Stimulated activated CD4-positive, alpha-beta T cell treated with anti-CD3 and anti-CD28 coated beads, Interleukin-2, amount 100 ng/mL, for 48 hours (primary cell): Measurements from ENCODE around the gene NHP2.
"Not testable (repeated sequence)": the region's sequence is repeated elsewhere in the genome, so short reads cannot be mapped to it uniquely, and the experiment has no call there.

Experiments used
- DNase-seq, 2 donors: peaks; one replicate each; pipeline ENCODE4 v3.0.0-alpha.2; 2020

The NHP2 gene

DNA sequence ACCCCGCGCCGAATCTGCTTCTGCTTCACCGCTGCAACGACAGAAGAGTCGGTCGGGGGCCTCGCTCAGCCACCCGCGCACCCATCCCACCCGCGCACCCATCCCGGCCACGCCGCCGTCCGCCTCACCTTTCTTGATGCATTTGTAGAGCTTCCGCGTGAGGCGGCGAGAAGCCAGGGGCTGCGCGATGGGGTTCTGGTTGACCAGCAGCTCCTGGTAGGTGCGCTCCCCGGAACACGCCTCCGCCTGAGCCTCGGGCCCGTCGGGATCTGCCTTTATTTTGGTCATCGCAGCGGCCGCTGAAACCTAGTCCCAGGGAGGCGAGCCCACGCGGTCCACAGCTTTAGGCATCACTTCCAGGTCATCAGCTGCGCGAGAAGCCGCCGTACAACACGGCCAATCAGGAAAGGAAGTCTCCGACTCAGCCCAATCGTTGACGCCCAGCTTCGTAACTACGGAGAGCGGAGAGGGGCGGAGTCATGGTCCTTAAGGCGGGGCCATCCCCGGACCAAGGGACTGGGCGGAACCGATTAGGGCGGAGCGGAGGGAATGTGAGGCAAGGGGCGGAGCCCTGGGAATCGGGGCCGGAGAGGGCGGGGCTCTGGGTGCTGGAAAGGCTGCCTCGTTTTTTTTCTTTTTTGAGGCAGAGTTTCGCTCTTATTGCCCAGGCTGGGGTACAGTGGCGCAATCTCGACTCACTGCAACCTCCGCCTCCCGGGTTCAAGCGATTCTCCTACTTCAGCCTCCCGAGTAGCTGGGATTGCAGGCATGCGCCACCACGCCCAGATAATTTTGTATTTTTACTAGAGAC lies at the start of gene NHP2:
Gene NHP2 (minus strand): TSS at position 356 of the 811 bp plus-strand sequence. CDS start 68 bp downstream, at position 288.
- DNase-seq: peak; percentile 98 to 99

DNA sequence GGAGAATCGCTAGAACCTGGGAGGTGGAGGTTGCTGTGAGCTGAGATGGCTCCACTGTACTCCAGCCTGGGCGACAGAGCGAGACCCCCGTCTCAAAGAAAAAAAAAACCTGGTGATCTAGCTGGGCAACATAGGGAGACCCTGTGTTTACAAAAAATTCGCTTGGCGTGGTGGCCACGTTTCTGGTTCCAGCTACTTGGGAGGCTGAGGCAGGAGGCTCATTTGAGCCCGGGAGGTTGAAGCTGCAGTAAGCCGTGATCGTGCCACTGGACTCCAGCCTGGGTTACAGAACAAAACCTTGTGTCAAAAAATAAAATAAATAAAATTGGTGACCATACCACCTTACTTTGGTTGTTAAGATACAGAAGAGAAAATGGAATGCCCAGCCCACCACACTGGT lies 48.9 kb upstream of the NHP2 start:
- no peak for DNase-seq

DNA sequence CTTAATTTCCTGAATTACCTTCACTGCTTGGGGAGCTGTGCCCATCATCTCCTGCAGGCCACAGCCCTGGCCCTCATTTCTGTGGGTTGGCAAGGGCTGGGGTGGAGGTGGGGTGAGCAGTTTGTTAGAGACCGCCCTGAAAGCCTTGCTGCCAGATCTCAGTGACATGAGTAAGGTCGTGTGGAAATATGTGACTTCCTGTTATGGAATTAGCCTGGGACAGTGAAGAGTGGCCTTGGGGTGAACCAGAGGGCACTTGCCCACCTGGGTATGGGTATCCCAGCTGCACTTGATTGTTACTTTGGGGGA lies 48.2 kb upstream of the NHP2 start:
- no peak for DNase-seq

DNA sequence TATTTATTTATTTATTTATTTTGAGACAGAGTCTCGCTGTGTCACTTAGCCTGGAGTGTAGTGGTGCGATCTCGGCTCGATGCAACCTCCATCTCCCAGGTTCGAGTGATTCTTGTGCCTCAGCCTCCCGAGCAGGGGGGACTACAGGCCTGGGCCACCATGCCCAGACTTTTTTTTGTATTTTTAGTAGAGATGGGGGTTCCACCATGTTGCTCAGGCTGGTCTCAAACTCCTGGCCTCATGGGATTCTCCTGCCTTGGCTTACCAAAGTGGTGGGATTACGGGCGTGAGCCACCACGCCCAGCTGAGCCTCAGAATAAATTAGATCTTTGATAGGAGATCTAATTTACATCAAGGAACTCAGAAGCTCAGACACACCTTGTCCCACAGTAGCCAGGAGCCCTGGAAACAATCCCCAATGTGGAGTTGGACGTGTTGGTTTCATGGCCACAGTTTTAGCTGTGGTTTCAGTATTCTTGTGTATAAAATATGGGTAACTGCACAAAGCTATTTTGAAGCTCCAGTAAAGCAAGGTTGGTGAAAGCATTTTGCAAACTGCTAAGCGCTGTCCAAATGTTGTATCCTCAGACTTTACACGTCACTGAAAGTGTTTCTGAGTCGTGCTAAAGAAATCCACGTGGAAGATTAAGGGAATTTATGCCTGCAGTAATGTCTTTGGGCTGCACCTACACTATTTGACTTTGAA lies 47.7 kb upstream of the NHP2 start:
- no peak for DNase-seq

DNA sequence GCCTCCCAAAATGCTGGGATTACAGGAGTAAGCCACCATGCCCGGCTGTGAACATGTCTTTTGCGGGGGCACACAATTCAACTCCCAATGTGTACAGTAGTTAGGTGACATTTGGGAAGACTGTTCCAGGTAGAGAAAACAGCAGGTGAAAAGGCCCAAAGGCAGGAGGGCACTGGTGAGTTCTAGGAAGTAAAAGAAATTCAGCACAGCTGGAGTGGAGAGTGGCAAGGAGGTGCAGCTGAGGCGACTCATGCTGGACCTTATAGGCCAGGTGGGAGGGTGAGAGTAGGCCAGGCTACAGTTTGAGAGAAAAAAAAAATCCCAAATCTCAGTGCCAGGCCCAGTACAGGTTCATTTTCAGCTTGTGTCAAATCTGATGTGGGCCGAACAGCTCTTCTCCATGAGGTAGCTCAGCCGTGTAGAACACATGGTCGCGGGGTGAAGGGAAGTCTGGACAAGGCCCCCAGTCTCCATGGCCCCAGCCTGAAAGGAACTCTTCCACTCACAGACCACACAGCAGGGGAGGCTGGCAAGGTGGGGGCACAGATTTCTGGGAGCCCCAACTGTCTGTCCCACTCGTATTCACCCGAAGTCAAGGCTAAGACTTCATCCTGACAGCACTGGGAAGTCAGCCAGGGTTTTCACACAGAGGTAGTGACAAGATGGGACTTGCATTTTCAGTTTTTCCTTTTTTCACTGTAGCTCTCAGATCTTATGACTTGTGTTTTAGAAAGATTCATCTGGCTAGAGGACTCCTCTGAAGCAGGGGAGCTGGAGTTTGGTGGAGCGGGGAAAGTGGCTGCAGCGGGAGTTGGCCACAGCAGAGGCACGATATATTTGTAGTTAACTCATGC lies 46.1 kb upstream of the NHP2 start:
- no peak for DNase-seq

DNA sequence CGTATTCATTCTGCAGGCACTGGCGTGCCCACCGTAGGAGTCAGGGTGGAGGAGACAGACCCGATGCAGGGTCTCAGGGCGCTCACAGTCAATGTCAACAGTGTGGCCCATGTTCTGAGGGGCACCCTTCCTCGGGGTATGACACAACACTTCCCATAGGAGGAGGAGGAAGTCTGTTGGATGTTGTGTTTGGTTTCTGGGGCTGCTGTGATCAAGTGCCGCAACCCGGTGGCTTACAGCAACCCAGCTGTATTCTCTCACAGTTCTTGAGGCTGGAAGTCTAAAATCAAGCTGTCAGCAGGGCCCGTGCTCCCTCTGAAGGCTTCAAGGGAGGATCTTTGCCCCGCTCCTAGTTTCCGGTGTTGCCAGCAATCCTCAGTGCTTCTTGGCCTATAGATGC lies 45.0 kb upstream of the NHP2 start:
- no peak for DNase-seq

DNA sequence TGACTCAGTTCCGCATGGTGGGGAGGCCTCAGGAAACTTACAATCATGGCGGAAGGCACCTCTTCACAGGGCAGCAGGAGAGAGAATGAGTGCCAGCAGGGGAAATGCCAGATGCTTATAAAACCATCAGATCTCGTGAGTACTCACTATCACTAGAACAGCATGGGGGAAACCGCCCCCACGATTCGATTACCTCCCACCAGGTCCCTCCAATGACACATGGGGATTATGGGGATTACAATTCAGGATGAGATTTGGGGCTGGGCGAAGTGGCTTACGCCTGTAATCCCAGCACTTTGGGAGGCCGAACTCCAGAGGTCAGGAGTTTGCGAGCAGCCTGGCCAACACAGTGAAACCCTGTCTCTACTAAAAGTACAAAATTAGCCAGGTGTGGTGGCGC lies 44.5 kb upstream of the NHP2 start:
- DNase-seq: not testable (repeated sequence)

DNA sequence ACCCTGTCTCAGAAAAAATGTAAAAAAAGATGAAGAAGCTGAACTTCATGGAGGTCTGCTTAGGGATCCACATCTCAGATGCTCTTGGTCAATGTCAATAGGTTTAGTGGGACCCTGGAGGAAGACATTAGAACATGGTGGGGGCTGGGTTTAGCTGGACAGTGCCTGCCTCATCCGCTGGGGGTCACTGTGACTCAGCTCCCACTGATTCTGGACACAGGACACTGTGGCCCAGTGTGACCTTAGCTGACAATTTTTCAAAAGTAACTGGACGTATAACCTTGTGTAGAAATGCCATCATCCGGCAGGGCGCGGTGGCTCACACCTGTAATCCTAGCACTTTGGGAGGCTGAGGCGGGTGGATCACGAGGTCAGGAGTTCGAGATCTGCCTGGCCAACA lies 43.3 kb upstream of the NHP2 start:
- no peak for DNase-seq

DNA sequence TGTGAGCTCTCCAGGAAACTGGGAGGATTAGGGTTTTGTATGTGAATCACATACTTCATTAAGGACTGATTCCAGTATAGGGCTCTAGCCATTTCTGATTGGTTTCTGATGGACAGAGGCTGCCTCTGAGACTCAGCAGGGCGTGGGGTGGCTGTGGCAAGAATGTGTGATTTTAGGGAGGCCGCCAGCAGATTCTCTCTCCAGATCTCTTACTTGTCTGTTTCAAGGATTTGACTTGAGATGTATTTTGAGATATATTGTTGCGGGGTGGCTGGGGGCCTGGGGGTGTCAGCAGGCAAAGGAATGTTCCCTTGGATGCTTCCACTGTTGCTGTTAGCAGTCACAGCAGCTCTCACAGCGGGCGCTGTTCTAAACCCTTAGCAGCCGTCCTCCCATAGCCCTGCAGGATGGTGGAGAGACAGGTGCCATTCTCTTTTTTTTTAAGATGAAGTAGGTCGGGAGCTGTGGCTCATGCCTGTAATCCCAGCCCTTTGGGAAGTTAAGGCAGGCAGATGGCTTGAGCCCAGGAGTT lies 42.7 kb upstream of the NHP2 start:
- no peak for DNase-seq

DNA sequence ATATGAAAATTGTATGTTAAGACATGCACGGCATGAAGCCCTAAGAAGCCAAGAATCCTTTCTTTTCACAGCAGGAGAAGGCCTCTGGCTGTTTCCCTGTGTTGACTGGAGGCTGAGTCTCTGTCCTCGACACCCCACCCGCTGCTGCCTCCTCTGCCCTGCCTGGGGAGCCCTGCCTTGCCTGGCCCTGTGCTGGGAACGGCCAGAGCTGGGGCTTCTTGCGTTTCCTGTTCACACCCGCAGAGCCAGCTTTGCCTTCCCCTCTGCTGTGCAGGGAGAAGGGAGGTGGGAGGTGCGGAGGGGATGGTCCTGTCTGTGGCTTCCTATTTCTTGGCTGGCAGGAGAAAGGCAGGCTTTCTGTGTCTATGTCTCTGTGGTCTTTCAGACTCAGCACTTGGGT lies 40.3 kb upstream of the NHP2 start:
- DNase-seq: no peak

DNA sequence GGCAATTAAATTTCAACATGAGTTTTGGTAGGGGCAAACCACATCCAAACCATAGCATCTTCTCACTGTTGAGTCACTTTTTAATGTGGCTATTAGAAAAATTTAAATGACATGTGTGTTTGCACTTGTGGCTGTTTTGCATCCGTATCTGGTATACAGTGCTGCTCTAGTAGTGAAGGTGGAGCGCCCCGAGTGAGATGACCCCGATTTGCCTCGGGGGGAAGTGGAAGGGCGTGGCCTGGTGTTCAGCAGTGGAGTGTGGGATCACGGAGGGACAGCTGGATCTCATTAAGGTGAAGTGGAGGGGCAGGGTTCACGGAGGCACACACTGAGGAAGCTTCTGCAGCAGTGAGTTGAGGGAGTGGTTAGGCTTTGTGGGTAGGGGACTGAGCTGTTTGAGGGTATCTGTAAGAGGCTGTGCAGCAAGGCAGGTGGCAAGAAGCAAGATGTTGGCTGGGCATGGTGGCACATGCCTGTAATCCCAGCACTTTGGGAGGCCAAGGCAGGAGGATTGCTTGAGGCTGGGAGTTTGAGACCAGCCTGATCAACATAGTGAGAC lies 39.6 kb upstream of the NHP2 start:
- no peak for DNase-seq

DNA sequence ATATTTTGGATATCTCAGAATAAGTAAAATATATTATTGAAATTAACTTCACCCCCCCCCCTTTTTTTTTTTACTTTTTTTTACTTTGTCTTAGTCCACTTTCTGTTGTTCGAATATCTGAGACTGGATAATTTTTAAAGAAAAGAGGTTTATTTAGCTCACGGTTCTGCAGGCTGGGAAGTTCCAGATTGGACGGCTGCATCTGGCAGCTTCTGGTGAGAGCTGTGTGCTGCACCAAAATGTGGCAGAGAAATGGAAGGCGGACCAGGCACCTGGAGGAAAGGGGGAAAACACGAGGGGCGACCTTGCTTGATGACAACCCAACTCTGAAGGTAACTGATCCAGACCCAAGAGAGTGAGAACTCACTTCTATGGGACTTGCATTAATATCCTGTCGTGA lies 39.1 kb upstream of the NHP2 start:
- no peak for DNase-seq

DNA sequence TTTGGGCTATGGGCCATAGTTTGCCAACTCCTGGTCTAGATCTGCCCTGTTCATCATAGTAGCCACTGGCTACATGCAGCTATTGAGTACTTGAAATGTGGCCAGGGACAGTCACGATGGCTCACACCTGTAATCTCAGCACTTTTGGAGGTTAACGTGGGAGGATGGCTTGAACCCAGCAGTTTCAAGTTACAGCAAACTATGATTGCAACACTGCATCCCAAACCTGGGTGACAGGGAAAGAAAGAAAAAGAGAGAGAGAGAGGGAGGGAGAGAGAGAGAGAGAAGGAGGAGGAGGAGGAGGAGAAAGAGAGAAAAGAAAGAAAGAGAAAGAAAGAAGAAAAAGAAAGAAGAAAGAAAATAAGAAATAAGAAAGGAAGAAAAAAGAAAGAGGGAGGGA lies 38.6 kb upstream of the NHP2 start:
- no peak for DNase-seq

DNA sequence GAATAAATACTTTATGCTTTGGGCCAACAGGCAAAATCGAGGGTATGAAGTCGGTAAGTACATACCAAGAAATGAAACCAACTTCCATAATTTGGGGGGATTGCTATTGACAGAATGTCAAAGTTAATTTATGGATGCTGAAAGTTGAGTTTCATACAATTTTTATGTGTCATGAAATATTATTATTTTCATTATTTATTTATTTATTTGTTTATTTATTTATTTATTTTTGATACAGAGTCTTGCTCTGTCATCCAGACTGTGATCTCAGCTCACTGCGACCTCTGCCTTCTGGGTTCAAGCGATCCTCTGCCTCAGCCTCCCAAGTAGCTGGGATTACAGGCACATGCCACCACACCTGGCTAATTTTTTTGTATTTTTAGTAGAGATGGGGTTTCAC lies 38.0 kb upstream of the NHP2 start:
- no peak for DNase-seq

DNA sequence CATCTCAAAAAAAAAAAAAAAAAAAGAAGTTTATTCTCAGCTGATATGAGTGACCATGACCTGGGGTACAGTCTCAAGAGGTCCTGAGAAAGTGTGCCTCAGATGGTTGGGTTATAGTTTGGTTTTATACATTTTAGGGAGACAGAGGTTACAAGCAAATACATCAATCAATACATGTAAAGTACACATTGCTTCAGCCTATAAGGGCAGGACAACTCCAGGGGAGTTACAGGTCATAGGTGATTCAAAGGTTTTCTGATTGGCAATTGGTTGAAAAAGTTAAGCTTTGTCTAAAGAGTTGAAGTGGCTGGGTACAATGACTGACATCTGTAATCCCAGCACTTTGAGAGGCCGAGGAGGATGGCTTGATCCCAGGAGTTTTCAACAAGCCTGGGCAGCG lies 35.7 kb upstream of the NHP2 start:
- no peak for DNase-seq

DNA sequence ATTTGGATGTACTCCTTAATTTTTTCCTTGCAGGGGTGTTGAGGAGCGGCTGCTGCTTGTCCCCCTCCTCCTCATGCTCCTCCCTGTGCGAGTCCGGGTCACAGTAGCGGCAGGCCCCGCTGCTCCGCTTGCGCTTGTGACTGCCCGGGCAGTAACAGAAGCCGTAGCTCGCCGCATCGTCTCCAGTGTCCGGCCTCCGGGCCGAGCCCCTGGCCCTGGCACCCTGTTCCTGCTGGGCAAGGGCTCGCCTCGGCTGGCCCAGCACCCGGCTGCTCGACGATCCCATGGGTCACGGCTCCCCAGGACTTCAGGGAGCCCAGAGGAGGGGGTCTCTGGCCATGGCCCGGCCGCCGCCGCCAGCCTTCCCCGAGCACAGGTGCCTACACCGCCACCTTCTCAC lies 33.3 kb upstream of the NHP2 start, which contains the start of gene GMCL2:
Gene GMCL2 (minus strand): TSS at position 358 of the 400 bp plus-strand sequence. CDS start 72 bp downstream, at position 286.
- DNase-seq: no peak

DNA sequence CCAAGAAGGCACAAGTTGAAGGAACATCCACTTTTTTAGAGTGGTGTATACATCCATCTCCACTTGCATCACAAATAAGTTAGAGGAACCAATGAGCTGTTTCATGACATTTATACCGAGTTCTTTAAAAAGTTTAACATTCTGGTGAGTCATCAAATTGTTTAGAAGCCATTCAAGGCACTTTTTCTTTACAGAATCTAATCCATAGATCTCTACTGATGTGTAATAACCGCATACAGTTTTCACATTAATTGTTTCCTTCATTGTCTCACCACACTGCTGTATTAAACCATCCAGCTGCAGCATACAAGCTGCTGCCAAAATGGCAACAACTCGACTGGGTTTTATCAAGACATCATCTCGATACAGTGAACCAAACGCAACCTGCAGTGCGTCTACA lies 32.7 kb upstream of the NHP2 start:
- no peak for DNase-seq

DNA sequence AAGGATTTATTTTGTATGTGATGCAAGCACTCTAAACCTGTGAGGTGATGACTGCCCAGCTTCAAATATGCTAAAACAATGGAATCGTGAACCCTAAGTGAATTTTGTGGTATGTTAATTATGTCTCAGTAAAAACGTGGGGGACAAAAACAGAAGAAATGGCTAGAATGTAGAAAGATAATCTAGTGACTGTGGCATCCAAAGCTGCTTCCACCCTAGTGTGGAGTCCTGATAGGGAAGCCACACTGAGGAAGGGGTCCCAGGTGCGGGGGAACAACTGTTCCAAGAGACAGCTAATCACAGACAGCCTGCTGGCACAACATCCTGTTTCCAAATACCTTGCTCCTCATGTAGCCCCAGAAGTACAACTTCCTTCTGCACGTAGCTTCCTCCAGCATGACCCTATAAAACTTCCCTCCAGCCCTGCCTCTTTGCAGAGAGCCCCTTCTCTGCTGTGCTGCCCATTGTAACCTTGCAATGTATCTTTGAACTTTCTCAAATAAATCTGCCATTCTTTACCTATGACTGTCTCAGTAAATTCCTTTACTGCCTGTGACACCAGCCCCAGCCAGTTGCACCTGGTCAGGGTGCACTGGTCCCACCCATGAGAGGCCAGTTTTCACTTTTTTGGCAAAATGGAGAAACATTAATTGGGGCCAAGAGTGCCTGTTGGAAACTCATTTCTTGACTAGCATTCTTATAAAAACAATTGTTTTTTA lies 28.6 kb upstream of the NHP2 start:
- no peak for DNase-seq

DNA sequence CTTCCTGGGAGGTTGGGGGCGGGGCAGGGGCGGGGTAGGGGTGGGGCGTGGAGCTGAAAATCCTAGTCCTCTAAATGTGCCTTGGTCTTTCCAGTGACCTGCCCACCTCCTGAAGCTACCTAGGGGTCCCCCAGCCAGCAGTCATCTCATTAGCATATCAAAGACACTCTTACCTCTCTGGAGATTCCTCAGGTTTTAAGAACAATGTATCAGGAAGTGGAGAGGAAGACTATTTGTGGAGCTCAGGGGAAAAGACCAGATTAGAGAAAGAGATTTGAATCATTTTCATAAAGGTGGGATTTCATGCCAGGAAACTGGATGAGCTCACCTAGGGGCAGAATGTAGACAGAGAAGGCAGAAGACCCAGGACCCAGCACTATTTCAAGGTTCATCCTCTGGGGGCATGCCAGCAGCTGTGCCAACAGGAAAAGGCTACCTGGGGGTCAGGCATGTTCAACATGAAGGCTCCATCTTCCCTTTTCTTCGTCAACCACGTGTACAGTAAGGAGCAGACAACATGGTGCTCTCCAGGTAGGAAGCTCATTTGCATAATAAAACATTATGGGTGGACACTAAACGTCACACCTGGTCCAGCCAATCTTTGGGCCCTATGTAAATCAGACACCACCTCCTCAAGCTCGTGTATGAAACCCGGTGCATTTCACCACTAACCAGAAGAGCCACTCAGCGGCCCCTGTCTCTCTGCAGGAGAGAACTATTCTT lies 26.6 kb upstream of the NHP2 start:
- DNase-seq: no peak

DNA sequence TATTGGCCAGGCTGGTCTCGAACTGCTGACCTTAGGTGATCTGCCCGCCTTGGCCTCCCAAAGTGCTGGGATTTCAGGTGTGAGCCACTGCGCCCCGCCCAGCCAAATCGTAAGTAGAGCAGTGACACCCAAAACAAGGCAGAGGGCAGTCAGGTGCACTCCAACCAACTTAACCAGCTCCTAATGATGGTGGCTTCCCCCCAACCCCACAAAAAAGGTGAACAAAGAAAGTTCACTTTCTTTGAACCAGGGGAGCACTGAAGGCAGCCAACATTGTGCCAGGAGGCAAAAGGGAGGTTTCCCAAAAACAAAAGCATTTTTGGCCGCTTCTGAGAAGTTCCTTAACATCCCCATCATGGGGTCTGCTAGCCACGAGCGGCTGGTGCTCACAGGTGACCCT lies 23.9 kb upstream of the NHP2 start:
- DNase-seq: no peak

DNA sequence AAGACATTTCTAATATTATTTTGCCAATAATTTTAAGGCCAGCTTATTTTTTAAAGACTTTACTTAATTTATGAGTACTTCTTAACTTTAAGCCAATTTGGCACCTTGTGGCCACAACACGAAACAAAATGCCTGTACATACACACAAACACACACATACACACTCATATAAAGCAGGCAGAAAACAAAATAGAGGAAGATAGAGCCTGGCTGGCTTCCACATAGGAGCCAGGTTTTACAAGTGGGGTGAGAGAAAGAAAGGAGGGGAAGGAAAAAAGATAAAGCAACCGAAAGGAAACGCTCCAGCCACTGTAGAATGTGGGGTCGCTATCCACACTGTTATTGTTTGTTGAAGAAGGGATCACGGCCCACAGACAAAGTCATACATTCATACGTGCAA lies 23.1 kb upstream of the NHP2 start:
- DNase-seq: no peak

DNA sequence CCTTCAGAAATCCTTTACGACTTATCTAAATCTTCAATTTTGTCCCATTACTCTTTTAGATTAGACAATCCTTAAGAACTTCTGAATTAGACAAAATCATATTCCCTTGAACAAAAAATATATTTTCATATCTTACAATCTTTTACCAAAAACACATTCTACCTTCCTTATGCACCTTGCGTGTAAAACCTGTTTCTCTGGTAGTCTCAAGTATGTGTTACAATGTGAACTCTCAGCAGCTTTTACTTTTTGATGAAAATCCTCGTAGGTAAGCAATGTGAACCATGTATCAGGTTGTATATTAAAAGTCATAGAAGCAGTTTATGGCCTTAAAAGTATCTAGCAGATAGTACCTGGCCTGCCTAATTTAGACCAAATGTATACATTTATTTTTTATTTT lies 20.8 kb upstream of the NHP2 start:
- DNase-seq: no peak
